ENCODE data around the gene RNF141. TPM values are rescaled to one million over a fixed set of nuclear protein-coding genes. Genes with fewer than 3 reads are reported as not detected.

Gene RNF141
- total RNA-seq, 1 experiment from 2014 or later, result 35.8 TPM

DNA sequence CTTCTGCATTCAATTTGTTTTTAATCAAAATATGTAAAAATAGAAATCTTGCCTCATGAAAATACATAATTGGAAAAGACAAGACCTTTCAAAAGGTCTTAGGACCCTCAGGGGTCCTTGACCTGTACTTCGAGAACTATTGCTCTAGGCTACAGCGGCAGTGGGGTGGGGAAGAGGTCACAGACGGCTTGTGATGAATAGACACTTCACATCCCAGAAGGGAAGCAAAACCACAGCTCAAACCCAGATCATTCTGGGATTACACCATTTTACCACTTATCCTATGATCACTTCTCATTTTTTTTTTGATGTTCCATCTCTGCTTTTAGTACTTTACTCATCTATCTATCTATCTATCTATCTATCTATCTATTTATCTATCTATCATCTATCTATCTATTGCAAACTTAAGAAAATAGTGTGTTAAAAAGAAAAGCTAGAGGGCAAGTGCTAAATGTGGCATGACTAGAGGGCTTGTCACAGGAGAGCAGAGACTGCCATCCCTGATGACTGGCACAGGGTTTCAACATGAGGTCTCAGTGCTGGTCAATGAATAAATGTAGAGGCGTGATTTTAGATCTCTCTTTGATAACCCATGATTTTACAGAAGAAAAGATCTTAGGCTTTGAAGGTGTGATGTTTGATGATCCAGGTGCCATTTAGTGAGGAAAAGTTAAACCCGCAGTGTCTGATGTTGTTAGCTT is 37.1 kb downstream of the RNF141 start:
- Histone ChIP-seq H3K27me3 (ENCODE audit: control insufficient read depth, insufficient read depth, low read length) (no peaks in the 10 kb centered on the region), H3K36me3 (ENCODE audit: control insufficient read depth, insufficient read depth, low read length) (no peaks in the 10 kb centered on the region), H3K9me3 (ENCODE audit: control insufficient read depth, insufficient read depth, low read depth, low read length) (no peaks in the 10 kb centered on the region), H3K27ac (ENCODE audit: low read length) (no peak overlapping the region), H3K4me1 (ENCODE audit: control insufficient read depth, insufficient read depth, low read length) (no peaks in the 10 kb centered on the region), H3K4me3 (ENCODE audit: low read depth in 2 of 2, low read length in 2 of 2) (no peak overlapping the region)
- no TSS peak for BruUV-seq (replicated peaks)
- ChIA-PET POLR2A (no interaction called here), CTCF (interaction anchor here (0.6 kb wide), 1 partner anchor 154 kb away, joined by 3 read pairs; no protein-coding TSS in a partner anchor)
- ATAC-seq, result no peak
- intact Hi-C loops (cut with micrococcal nuclease; ENCODE audit: unreplicated experiment) (no loop called here), in situ Hi-C loops (cut with HindIII; ENCODE audit: low pct_unique_long_range_greater_than_20kb, low sequenced_read_pairs) (no loop called here)
- DNase-seq (ENCODE audit: low read depth, low spot score), result no peak
- TF ChIP-seq, protein P1, sequence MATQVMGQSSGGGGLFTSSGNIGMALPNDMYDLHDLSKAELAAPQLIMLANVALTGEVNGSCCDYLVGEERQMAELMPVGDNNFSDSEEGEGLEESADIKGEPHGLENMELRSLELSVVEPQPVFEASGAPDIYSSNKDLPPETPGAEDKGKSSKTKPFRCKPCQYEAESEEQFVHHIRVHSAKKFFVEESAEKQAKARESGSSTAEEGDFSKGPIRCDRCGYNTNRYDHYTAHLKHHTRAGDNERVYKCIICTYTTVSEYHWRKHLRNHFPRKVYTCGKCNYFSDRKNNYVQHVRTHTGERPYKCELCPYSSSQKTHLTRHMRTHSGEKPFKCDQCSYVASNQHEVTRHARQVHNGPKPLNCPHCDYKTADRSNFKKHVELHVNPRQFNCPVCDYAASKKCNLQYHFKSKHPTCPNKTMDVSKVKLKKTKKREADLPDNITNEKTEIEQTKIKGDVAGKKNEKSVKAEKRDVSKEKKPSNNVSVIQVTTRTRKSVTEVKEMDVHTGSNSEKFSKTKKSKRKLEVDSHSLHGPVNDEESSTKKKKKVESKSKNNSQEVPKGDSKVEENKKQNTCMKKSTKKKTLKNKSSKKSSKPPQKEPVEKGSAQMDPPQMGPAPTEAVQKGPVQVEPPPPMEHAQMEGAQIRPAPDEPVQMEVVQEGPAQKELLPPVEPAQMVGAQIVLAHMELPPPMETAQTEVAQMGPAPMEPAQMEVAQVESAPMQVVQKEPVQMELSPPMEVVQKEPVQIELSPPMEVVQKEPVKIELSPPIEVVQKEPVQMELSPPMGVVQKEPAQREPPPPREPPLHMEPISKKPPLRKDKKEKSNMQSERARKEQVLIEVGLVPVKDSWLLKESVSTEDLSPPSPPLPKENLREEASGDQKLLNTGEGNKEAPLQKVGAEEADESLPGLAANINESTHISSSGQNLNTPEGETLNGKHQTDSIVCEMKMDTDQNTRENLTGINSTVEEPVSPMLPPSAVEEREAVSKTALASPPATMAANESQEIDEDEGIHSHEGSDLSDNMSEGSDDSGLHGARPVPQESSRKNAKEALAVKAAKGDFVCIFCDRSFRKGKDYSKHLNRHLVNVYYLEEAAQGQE (IDR thresholded peaks at IDR 0.05; ENCODE audit: insufficient read depth in 1 of 2, low read depth in 2 of 2, low read length in 1 of 2), result no peak
- TF ChIP-seq POLR2AphosphoS5 (IDR thresholded peaks at IDR 0.05; ENCODE audit: low read depth, low read length), result no peak
- TF ChIP-seq, protein P2, sequence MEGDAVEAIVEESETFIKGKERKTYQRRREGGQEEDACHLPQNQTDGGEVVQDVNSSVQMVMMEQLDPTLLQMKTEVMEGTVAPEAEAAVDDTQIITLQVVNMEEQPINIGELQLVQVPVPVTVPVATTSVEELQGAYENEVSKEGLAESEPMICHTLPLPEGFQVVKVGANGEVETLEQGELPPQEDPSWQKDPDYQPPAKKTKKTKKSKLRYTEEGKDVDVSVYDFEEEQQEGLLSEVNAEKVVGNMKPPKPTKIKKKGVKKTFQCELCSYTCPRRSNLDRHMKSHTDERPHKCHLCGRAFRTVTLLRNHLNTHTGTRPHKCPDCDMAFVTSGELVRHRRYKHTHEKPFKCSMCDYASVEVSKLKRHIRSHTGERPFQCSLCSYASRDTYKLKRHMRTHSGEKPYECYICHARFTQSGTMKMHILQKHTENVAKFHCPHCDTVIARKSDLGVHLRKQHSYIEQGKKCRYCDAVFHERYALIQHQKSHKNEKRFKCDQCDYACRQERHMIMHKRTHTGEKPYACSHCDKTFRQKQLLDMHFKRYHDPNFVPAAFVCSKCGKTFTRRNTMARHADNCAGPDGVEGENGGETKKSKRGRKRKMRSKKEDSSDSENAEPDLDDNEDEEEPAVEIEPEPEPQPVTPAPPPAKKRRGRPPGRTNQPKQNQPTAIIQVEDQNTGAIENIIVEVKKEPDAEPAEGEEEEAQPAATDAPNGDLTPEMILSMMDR (IDR thresholded peaks at IDR 0.05), result no peak
- no peak for TF ChIP-seq TCF7L2 (IDR thresholded peaks at IDR 0.05; ENCODE audit: low read depth, low read length)
- no peak for TF ChIP-seq SIN3A (IDR thresholded peaks at IDR 0.05; ENCODE audit: borderline replicate concordance, insufficient read depth, low read depth, low read length)

DNA sequence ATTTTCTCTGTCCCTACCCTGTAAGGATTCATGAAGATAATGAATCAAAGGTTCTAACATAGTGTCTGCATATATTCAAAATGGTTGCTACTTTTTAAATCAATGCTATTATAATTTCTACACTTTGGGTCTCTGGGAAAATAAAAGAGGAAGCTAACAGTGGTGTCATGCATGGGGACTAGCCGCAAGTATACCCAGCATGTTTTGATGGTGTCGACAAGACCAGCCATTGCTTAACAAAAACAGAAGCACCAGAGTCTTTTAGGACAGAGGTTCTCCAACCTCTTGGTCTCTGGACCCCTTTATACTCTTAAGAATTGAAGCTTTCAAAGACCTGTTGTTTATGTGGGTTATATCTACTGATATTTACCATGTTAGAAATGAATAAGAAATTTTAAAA is 37.8 kb downstream of the RNF141 start:
- DNase-seq (ENCODE audit: low read depth, low spot score), result no peak
- Histone ChIP-seq H3K27ac (ENCODE audit: low read length) (no peak overlapping the region), H3K4me3 (ENCODE audit: low read depth in 2 of 2, low read length in 2 of 2) (no peak overlapping the region), H3K9me3 (ENCODE audit: control insufficient read depth, insufficient read depth, low read depth, low read length) (no peaks in the 10 kb centered on the region), H3K36me3 (ENCODE audit: control insufficient read depth, insufficient read depth, low read length) (no peaks in the 10 kb centered on the region), H3K4me1 (ENCODE audit: control insufficient read depth, insufficient read depth, low read length) (no peaks in the 10 kb centered on the region), H3K27me3 (ENCODE audit: control insufficient read depth, insufficient read depth, low read length) (no peaks in the 10 kb centered on the region)
- no peak for ATAC-seq
- ChIA-PET POLR2A (no interaction called here), CTCF (interaction anchor here (0.6 kb wide), 1 partner anchor 153 kb away, joined by 3 read pairs; no protein-coding TSS in a partner anchor)
- BruUV-seq (replicated peaks), result no TSS peak
- intact Hi-C loops (cut with micrococcal nuclease; ENCODE audit: unreplicated experiment), result no loop called here
- TF ChIP-seq SIN3A (IDR thresholded peaks at IDR 0.05; ENCODE audit: borderline replicate concordance, insufficient read depth, low read depth, low read length), result no peak
- in situ Hi-C loops (cut with HindIII; ENCODE audit: low pct_unique_long_range_greater_than_20kb, low sequenced_read_pairs), result no loop called here

DNA sequence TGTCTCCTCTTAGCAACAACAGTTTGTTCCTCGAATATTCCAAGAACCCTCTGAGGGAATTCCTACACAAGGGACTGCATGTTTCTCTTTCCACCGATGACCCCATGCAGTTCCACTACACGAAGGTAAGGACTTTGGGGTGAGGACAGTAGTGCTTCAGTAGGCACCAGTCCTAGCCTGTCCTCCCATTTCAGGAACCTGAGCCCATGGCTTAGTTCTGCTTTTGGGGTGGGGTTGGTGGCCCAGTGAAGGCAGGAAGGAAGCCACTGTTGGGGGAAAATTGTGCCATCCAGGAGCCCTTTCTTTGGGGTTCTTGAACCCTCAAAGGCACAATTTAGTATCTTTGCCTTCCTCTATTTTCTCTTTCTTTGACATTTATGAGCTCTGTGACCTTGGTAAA is 38.2 kb downstream of the RNF141 start:
- H3K9me3 ChIP-seq (ENCODE audit: control insufficient read depth, insufficient read depth, low read depth, low read length), result no peaks in the 10 kb centered on the region
- in situ Hi-C loops (cut with HindIII; ENCODE audit: low pct_unique_long_range_greater_than_20kb, low sequenced_read_pairs) (no loop called here), intact Hi-C loops (cut with micrococcal nuclease; ENCODE audit: unreplicated experiment) (no loop called here)
- H3K4me1 ChIP-seq (ENCODE audit: control insufficient read depth, insufficient read depth, low read length), result no peaks in the 10 kb centered on the region
- TF ChIP-seq TCF7L2 (IDR thresholded peaks at IDR 0.05; ENCODE audit: low read depth, low read length), result no peak
- TF ChIP-seq, protein P2 (IDR thresholded peaks at IDR 0.05), result no peak
- no peak for TF ChIP-seq POLR2AphosphoS5 (IDR thresholded peaks at IDR 0.05; ENCODE audit: low read depth, low read length)
- TF ChIP-seq, protein P1 (IDR thresholded peaks at IDR 0.05; ENCODE audit: insufficient read depth in 1 of 2, low read depth in 2 of 2, low read length in 1 of 2), result no peak
- no peak for TF ChIP-seq SIN3A (IDR thresholded peaks at IDR 0.05; ENCODE audit: borderline replicate concordance, insufficient read depth, low read depth, low read length)
- no peaks in the 10 kb centered on the region for H3K36me3 ChIP-seq (ENCODE audit: control insufficient read depth, insufficient read depth, low read length)
- POLR2A ChIA-PET, result interaction anchor here (0.5 kb wide), 1 partner anchor 1047 kb away, joined by 3 read pairs; no protein-coding TSS in a partner anchor
- CTCF ChIA-PET, result no interaction called here
- no peak overlapping the region for H3K27ac ChIP-seq (ENCODE audit: low read length)
- ATAC-seq (no peak), DNase-seq (ENCODE audit: low read depth, low spot score) (no peak)
- BruUV-seq (replicated peaks), result no TSS peak
- no peaks in the 10 kb centered on the region for H3K27me3 ChIP-seq (ENCODE audit: control insufficient read depth, insufficient read depth, low read length)
- no peak overlapping the region for H3K4me3 ChIP-seq (ENCODE audit: low read depth in 2 of 2, low read length in 2 of 2)
